ENCODE results near the gene HOXD12. TPM values are rescaled to one million over a fixed set of nuclear protein-coding genes. Genes with fewer than 3 reads are reported as not detected.

The HOXD12 gene
- total RNA-seq, 1 donor from 2014 or later, result not detected

DNA sequence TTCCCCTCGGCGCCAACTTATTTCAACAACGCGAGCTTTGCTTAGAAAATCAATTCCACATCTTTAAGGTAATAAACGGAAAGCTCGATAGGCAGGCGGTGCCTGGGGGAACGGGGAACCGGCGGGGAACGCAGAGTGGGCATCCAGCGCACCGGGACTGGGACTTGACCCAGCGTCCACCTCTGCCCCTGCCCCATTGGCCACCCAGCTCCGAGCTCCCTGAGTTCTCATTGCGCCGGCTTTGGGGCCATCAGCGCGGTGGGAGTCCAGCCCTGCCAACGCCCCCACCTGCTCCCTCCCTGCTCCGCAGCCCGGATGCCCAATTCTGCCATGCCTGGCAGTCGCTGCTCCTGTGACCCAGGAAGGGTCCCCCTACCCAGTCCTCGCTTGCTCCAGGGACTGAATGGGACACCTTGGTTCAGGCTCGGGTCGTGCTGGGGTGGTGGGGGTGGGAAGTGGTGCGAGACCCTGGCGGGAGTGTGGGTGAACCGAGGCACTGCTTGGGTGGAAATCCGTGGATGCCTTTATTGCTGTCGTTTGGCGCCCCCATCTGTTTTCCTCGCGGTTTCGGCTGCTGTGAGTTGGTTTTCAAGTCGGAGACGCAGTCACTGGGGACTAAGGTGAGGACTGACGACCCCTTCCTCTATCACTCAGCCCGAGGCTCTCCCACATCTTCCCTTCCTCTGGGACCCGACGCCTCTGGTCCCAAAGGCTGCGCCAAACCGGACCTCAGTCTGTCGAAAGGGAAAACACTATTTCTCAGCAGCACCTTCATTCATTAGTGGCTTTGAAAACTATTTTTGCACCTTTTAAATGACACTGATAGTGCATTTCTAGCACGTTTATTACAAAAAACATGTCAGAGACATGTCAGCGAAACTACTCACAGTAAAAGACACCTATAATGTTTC, 13.5 kb upstream of the HOXD12 start:
- H3K4me3 ChIP-seq (ENCODE audit: low read depth, low read length), result no peak overlapping the region
- DNase-seq (ENCODE audit: low read depth), result no peak
- TF ChIP-seq CTCF (conservative IDR thresholded peaks at IDR 0.05; ENCODE audit: low read depth, low read length), result peak; percentile 60

- H3K4me3 ChIP-seq (ENCODE audit: low read depth, low read length), result peak overlapping the region; percentile 39
- DNase-seq (ENCODE audit: low read depth), result no peak
- no peak for TF ChIP-seq CTCF (conservative IDR thresholded peaks at IDR 0.05; ENCODE audit: low read depth, low read length)
Measured at GRCh38 chr2:176087330-176088047, 12.1 kb upstream of the HOXD12 start.

DNA sequence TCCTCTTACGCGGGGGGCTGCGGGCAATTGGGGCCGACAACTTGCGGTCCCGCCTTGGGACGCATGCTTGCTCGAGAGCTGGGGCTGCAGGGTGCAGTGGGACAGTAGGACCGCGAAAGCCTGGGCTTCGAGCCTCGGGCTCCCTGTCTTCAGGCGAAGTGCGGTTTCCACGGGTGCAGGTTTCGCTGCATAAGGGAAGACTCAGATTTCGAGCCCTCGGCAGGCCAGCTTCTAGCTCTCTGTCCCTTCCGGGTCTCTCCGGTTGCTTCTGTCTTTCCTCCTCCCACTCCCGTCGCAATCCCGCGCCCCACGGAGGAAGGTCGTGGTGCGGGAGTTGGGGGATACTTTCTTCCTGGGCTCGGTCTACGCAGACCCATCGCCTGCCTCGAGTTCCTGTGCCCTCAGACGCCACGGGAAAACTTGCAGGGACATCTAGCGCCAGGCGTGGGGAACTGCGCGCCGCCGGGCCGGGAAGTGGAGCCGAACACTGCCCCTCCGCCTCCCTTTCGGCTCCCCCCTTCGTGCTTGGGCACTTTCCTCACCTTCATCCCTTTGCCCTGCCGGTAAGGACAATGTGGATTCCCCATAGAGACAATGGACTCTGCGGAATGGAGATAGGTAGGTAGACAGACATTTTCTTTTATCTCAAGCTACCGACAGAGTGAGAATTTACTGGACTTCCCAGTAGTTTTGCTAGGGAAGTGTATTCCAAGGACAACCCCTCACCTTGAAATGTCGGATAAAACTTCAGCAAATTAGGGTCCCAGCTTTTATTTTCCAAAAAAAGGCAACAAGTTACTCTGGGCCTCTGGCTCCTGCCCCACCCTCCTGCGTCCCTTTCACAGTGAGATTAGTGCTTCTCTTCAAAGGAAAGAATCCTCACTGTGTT, 11.3 kb upstream of the HOXD12 start:
- no peak for DNase-seq (ENCODE audit: low read depth)
- H3K4me3 ChIP-seq (ENCODE audit: low read depth, low read length), result peak overlapping the region; percentile 39
- TF ChIP-seq CTCF (conservative IDR thresholded peaks at IDR 0.05; ENCODE audit: low read depth, low read length), result peak; percentile 72

- no peak overlapping the region for H3K4me3 ChIP-seq (ENCODE audit: low read depth, low read length)
- DNase-seq (ENCODE audit: low read depth), result no peak
- no peak for TF ChIP-seq CTCF (conservative IDR thresholded peaks at IDR 0.05; ENCODE audit: low read depth, low read length)
Measured at GRCh38 chr2:176088937-176089842, 10.4 kb upstream of the HOXD12 start.

GRCh38 chr2:176089843-176090395, 9.7 kb upstream of the HOXD12 start:
- no peak overlapping the region for H3K4me3 ChIP-seq (ENCODE audit: low read depth, low read length)
- no peak for TF ChIP-seq CTCF (conservative IDR thresholded peaks at IDR 0.05; ENCODE audit: low read depth, low read length)
- DNase-seq (ENCODE audit: low read depth), result no peak
